DMS53 treated with DMSO at 0.1 percent for 48 hours (cell line): Measurements from ENCODE around the gene PRKCB.

Experiments
- DNase-seq: peaks from one replicate; lab custom pipeline; 2025; ENCODE audit not compliant: unreplicated experiment; lab: John Stamatoyannopoulos, UW

The PRKCB gene

DNA sequence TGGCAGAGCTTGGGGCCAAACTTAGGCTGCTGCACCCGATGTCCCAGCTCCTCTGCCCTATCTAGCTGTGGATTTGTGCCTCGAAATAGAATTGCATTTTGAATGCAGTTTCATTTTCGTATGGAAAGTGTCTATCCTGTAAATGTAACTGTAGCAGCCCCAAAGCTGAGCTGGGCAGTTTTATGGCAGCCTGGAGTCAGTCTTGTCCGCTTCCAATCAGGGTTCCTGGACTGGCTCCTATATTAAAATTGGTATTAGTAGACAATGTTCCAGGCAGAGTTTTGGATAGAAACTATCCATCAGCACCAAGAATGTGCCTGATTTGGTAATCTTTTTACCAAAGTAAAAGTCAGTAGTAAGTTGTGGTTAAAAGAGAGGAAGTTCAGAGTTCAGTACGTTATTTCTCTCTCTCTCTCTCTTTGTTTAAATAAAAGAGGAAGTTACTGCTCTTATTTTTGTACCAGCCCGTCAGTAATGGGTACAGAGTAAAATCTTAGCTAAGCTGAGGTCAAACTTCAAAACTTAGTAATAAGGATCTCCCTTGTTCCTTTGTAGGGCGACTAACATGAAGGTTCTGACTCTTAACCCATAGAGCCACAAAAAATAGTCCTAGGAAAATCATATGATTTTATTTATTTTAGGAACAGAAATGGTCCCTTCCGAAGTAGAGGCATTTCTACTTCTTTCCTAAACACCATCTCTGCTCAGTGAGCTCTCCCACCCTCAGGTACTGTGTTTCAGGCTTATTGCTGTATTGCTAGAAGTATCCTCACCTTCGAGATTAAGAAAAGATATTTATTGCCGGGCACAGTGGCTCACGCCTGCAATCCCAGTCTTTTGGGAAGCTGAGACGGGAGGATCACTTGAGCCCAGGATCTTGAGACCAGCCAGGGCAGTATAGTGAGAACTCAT is 28.0 kb downstream of the PRKCB start:
- no peak for DNase-seq

DNA sequence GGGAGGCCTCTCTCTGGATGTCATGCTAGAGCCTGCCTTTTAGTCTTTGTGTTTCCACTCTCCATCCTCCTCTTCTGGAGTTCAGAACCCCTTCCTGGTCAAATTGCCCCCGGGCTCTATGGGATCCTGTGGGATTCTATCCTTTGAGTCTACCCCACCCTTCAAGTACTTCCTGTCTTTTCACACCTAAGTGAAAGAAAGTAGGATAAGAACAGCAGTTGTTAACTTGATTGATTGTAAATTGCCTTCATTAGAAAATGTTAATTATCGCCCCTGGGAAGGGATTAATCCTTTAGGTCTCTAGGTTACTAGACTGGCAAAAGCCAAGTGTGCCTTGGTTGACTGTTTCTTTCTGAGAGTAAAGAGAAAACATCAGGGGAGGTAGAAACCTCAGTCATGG is 30.1 kb downstream of the PRKCB start:
- DNase-seq = no peak

DNA sequence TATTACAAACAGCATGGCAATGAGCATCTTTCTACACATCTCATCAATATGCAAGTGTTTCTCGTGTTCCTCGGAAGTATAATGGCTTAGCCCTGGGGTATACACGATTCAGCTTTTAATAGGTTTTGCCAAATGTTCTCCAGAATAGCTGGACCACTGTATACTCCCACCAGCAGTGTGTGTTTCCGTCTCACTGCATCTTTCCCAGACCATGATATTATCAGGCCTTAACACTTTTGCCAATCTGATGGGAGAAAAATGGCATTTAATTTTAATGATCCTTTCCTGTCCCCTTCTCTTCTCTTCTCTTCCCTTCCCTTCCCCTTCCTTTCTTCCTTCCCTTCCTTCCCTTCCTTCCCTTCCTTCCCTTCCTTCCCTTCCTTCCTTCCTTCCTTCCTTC is 30.8 kb downstream of the PRKCB start:
- DNase-seq = no peak

DNA sequence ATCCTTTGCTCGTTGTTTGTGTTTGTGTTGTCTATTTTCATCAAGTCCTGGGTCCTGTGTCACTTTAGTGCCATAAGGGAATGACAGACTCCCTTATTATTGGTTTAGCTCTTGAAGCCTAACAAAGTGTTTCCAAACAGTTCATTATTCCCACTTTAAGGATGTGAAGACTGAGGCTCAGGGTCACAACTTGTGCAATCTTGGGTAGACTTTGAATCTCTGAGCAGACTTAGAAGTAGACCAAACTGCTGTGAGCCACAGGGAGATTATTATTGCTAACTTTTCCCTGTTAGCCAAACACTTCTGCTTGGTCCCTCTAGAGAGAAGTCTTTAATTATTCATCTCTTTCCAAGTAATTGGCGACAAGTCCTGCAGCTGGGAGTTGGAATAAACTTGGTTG is 31.8 kb downstream of the PRKCB start:
- no peak for DNase-seq

DNA sequence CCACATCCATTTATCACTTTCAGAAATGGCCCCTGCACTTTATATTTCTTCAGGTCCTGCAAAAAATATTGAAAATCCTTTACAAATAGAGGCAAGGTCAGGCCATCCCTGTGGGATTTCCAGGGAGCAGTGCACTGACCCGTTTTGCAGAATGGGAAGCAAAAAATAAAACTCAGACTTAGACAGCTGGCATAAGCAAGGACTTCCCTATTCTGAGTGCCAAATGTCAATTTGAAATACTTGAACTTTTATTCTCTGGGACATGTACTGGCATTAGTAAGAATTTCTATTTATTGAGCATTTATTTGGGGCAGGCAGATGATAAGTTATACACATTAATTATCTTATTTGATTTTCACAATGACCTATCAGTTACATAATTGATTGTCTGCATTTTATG is 32.4 kb downstream of the PRKCB start:
- no peak for DNase-seq

DNA sequence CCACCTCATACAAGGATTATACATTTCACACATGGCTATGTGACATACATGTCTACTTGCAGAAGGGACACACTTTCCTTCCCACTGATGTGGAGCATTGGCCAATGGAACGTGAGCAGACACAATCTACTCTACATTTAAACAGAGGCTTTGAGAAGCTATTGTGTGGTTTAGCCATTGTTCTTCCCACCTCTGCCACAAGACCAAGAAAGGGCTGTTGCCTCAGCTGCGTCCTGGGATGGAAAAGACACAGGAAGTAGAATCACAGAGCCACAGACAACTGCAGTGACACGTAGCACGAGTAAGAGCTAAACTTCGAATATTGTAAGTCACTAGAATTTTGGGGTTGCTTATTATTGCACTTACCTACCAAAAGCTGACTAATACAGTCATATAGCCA is 33.3 kb downstream of the PRKCB start:
- no peak for DNase-seq

DNA sequence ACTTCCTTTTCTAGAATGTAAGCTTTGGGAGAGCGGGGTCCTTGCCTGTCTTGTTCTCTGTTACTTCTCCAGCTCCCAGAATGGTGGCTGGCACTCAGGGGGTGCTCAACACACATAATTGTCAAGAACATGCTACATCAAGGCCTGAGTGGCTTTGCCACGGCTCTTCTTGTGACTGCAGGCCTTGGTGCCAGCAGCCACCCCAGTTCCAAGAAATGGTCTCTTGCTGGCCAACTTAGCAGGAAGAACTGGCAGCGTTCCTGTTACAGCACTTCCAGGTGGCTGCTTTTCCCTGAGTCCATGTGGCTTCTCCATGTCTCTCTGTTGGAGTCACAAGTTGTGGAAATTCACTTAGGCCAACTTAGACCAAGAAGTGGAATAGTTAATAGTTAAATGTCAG is 36.1 kb downstream of the PRKCB start:
- DNase-seq = no peak

DNA sequence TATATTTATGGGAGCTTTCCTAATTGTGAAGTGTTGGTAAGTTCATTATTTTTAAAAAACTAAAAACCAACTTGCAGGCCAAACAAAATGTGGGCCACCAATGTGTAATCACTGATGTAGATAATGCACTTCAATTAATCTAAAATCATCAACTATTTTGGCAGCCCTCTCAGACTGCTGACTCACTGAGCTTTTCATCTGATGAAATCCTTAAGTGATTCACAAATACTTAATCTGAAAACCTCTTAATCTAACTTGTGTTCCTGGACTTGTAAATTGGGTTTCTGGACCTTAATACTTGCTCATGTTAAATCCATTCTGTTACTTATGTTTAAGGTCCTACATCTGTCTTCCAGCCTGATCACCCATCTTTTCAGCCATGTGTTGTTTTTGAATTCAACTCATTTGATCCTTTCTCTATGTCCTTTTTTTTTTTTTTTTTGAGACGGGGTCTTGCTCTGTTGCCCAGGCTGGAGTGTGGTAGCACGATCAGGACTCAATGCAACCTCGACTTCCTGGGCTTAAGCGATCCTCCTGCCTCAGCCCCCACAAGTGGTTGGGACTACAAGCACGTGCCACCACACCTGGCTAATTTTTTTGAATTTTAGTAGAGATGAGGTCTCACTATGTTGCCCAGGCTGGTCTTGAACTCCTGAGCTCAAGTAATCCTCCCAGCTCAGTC is 39.0 kb downstream of the PRKCB start:
- no peak for DNase-seq

DNA sequence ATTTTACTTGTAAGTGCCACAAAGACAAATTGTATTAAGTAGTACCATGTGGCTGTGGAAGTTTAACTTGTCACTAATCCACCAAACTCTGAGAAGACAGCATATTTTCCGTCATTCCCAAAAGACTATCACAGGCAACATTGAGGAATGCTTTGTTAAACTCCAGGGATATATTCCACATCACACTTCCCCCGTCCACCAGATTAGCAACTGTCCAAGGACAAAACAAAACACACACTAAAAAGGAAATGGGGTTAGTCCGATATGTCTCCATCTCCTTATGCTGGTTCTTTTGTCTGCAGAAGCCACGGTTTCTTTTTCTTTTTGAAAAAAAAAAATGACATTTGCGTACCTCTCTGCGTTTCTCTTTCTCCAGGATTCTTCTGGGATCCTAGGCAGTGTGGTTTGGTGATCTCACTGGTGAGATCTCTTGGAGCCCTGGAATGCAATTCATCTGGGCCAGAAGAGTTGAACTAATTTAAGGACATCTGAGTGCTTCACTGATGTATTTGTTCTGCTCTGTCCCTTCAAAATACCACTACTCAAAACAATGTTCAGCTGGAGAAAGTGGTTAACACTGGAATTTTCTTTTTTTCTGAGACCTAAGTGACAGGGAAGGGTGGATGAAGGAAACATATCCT is 40.6 kb downstream of the PRKCB start:
- no peak for DNase-seq

DNA sequence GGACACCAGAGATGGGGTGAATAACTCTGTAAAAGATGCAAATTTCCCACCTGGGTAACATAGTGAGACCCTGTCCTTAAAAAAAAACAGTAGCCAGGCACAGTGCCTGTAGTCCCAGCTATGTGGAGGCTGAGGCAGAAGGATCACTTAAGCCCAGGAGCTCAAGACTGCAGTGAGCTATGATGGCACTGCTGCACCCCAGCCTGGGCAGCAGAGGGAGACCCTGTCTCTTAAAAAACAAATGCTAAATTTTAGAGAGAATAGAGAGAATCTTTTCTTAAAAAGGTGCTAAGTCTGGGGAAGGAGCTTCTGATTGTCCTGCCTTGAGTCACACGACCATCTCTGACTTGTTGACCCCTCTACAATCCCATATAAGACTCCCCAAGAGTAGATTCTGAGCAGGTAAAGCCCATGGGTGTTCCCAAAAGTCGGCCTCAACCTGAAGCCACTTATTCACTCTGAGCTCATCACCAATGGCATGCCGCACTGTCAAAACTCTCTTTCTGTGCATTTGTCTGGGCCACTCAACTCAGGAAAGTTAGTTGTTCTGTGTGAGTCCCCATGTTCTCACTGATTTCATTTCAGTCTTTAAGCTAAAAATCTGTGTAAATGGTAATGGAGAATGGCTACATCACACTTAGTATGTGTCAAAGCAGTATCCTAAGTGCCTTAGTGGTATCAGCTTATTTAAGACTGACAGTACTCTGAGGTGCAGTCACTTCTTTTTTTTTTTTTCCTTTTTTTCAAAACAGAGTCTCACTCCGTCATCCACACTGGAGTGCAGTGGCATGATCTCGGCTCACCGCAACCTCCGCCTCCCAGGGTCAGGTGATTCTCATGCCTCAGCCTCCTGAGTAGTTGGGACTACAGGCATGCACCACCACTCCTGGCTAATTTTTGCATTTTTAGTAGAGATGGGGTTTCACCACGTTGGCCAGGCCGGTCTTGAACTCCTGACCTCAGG is 41.6 kb downstream of the PRKCB start:
- no peak for DNase-seq

DNA sequence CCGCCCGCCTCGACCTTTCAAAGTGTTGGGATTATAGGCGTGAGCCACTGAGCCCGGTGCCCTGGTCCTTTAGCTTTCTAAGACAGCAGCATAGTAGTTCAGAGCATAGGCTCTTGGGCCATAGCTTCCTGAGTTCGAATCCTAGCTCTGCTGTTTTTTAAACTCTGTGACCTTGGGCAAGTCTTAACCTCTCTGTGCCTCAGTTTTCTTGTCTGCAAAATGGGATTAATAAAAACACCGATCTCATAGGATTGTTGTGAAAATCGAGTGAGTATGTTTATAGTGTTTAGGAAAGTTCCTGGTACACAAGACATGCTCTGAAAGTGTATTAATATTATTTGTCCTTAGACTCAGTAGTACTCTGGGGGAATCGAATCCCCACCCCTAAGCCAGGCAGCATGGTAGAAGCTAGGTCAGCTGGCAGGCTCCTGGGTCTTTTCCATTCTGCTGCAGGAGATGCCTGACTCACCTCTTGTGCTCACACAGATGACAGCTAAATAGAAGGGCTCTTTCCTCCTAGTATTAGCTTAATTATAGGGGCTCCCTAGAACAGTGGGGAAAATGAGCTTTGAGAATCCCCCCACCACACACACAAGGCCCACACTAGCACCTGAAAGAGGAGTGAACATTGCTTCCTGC is 44.1 kb downstream of the PRKCB start:
- no peak for DNase-seq

DNA sequence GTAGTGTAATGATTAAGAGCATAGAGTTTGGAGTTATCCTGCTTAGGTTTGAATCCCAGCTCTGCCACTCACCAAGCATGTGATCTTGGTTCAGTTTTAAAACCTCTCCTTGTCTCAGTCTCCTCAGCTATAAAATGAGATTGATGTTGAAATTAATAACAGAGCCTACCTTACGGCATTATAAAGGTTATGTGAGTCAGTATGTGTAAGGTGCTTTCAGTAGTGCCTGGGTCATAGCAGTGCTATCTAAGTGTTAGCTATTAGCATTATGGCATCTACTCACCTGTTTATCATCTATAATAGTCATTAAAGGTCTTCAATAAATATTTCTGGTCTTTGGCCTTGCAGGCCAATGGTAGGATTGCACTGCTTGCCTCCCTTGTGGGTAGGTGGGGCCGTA is 53.4 kb downstream of the PRKCB start:
- DNase-seq = no peak

DNA sequence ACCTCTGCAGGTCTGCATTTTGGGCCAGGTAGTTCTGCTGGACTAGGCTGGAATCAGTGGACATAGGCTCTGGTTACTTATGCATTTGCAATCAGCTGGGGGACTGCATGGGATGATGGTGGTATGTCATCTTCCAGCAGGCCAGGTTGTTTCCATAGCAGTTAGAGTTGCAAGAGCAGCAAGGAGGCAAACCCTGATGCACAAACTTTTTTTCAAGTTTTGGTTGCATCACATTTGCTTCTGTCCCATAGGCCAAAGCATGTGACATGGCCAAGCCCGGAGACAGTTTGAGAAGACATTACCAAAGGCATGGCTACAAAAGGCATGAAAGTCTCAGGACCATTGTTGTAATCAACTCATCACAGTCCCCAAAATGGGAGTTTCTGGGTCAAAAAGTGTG is 58.2 kb downstream of the PRKCB start:
- no peak for DNase-seq

DNA sequence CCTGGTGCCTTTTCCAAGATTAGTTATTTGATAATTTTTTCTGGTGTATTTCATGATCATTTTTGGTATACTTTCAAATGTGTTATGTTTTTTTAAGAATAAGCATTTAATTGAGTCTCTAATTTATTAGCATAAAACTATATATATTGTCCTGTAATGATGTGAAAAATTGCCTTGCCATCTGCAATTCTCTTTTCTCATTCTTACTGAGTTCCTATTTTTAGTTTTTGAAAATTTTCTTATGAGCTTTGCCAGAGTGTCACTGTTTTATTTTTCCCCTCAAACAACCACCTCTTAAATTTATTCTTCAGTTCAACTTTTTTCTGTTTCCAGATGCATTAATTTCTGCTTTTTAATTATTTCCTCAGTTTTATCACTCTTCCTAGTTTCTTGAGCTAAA is 59.3 kb downstream of the PRKCB start:
- no peak for DNase-seq

DNA sequence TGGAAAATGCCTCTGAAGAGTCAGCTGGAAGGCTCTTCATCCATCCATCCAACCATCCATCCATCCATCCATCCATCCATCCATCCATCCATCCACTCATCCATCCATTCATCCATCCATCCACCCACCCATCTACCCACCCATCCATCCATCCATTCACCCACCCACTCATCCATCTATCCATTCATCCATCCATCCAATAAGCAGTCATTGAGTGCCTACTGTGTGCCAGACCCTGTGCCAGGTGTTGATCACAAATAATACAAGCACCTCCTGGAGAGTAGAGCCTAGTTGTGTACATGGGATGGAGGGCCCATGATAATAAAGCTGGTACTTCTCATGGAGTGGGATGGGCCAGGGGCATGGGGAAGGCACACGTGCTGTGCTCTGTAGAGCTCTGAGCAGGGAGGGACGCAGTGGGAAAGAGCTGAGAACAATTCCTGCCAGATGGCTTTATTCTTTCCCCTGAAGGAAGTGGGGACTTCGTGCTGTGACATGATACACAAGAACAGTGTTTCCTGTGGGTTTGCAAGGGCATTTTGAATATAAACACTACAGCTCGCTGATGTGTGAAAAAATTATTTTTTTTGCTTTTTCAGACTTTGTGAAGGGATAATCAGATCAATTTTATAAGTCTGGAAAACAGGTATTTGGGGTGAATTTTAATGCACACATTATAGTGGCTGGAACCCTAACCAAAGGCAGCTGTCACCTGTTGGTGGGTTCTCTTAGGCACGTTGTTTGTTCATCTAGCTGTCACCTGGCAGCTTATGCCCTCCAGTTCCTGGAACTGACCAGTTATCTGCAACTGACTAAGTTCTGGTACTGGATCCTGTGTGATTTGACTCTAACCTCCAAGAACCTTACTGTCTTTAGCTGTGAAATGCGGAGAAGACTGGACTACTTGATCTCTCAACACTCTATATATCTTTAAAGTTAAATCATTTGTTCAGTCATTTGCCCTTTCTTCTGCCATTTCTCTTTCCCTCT is 61.3 kb downstream of the PRKCB start:
- no peak for DNase-seq

DNA sequence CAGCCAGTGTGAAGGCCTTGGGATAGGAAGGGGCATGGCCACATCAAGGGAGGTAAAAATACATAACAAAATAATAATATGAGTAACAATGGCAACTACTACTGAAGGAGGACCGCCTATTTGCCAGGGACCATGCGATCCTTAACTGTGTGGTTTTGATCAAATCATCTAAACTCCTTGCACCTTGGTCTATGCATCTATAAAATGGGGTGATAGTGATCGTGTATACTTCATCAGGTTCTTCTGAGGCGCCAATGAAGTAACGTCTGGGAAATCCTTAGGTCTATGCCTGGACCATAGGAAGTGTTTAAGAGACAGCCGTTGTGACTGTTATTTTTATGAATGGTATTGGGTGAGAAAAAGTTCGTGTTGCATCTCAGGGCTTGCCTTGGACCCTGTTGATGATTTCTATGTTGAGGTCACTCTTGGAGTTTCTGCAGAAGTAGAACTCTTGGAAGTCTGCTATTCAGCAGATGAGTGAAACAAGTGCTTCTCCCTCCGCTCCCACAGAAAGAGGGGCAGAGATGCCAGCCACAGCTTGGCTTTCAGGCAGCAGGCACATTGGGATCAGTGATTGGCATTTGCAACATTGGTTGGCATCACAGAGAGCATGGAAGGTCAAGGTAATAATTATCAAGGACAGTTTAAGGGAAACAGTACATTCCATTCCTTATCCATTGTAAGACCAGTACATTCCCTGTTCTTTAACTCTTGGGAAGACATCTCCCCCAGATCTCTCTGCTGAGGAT is 63.1 kb downstream of the PRKCB start:
- DNase-seq = no peak

DNA sequence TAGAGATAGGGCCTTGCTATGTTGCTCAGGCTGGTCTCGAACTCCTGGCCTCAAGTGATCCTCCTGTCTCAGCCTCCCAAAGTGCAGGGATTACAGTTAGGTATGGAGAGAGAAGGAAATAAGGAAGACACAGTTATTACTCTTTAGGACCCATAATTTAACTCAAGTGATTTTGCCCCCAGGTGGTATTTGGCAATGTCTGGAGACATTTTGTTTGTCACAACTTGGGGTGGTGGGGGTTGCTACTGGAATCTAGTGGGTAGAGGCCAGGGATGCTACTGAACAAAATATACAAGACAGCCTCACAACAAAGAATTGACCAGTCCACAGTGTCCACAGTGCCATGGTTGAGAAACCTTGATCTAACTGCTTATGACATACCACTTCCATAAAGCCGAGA is 64.1 kb downstream of the PRKCB start:
- no peak for DNase-seq

DNA sequence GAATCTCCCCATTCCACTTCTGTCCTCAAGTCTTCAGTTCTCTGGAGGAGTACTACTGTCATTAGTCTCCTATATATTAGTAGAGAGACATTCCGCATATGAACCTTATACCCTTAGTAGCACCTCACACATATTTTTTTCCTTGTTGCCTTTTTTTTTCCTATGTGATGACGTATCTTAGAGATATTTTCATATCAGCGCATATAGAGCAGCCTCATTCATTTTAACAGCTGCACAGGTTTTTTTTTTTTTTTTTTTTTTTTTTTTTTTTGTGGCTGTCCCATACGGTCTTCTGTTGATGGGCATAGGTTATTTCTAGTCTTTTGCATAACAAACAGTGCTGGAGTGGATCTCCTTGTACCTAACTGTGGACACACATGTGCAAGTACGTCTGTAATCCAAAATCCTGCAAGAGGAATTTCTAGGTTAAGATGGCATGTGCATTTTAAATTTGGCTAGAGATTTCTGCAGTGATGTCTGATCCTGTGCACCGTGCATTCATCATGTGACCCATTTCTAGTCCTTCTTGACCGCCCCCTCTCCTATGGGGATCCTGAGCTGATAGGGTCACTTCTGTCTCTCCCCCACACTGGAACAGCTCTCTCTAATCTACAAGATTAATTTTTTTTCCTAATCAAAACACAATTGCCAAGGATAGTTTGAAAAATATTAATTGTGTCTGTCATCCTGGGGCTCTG is 64.8 kb downstream of the PRKCB start:
- no peak for DNase-seq
